Measurements from ENCODE around the gene PLK1. TPM values are rescaled to one million over a fixed set of nuclear protein-coding genes. Genes with fewer than 3 reads are reported as not detected.
A peak's percentile ranks its signal among the peaks of the same experiment; 100 is the strongest.

Gene PLK1
- total and polyA plus RNA-seq, 2 of the 13 experiments (the other 11 are each of a cell fraction or from before 2014, with no cell fraction given) = 71.5 to 76.3 TPM

DNA sequence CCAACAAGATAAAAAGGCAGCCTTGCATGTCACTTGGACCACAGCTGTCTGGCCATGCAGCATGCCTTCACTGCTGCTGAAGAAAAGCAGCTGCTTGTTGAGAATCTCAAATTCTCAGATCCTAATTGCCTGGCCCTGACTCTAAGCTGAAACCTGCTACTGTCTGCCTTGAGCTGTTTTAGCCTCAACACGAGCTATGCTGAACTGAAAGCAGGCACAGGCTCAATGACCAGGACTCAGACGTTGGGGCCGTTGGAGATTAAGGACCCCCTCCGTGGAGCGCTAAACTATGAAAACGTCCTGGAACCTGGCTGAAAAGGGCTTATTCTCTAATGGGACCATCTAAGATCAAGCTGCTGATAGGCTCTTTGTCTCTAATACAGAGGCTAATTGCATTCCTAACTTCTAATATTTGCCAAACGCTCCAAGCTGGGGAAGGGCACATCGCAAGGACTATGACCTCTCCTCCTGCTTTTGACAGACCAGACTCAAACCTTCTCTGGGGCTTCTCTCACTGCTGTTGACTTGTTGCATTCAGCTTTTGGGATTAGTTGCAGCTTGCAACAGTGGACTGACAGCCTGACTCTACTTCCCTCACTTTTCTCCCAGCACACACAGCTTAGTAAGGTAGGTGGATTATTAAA lies 4.6 kb upstream of the PLK1 start (continued):
- TF ChIP-seq, protein P1, sequence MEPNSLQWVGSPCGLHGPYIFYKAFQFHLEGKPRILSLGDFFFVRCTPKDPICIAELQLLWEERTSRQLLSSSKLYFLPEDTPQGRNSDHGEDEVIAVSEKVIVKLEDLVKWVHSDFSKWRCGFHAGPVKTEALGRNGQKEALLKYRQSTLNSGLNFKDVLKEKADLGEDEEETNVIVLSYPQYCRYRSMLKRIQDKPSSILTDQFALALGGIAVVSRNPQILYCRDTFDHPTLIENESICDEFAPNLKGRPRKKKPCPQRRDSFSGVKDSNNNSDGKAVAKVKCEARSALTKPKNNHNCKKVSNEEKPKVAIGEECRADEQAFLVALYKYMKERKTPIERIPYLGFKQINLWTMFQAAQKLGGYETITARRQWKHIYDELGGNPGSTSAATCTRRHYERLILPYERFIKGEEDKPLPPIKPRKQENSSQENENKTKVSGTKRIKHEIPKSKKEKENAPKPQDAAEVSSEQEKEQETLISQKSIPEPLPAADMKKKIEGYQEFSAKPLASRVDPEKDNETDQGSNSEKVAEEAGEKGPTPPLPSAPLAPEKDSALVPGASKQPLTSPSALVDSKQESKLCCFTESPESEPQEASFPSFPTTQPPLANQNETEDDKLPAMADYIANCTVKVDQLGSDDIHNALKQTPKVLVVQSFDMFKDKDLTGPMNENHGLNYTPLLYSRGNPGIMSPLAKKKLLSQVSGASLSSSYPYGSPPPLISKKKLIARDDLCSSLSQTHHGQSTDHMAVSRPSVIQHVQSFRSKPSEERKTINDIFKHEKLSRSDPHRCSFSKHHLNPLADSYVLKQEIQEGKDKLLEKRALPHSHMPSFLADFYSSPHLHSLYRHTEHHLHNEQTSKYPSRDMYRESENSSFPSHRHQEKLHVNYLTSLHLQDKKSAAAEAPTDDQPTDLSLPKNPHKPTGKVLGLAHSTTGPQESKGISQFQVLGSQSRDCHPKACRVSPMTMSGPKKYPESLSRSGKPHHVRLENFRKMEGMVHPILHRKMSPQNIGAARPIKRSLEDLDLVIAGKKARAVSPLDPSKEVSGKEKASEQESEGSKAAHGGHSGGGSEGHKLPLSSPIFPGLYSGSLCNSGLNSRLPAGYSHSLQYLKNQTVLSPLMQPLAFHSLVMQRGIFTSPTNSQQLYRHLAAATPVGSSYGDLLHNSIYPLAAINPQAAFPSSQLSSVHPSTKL (CRISPR knock-in tag; IDR thresholded peaks at IDR 0.05) = peak; percentile 27; the same call in 1 of the 2 replicates
- TF ChIP-seq HCFC1 (IDR thresholded peaks at IDR 0.05; ENCODE audit: low read depth, low read length) (no peak), SATB2 (CRISPR knock-in tag; IDR thresholded peaks at IDR 0.05) (no peak), GZF1 (CRISPR knock-in tag; IDR thresholded peaks at IDR 0.05) (no peak), ZNF343 (CRISPR knock-in tag; IDR thresholded peaks at IDR 0.05) (no peak), CREB1 (IDR thresholded peaks at IDR 0.05) (no peak), CREB1 (CRISPR knock-in tag; IDR thresholded peaks at IDR 0.05) (no peak), ZNF17 (CRISPR knock-in tag; IDR thresholded peaks at IDR 0.05) (no peak), ZNF3 (CRISPR knock-in tag; IDR thresholded peaks at IDR 0.05) (no peak), ZNF451 (CRISPR knock-in tag; IDR thresholded peaks at IDR 0.05) (0 out of 2 replicates have a peak, but pooled peaks have one; percentile 34), MIER3 (CRISPR knock-in tag; IDR thresholded peaks at IDR 0.05; ENCODE audit: borderline replicate concordance) (no peak), ZNF143 (CRISPR knock-in tag; IDR thresholded peaks at IDR 0.05) (no peak), TAF1 (CRISPR knock-in tag; IDR thresholded peaks at IDR 0.05) (no peak), SP5 (CRISPR knock-in tag; IDR thresholded peaks at IDR 0.05; ENCODE audit: borderline replicate concordance, low read depth) (0 out of 2 replicates have a peak, but pooled peaks have one; percentile 24), NRL (CRISPR knock-in tag; IDR thresholded peaks at IDR 0.05; ENCODE audit: borderline replicate concordance) (no peak), RFXANK (CRISPR knock-in tag; IDR thresholded peaks at IDR 0.05) (no peak), GLI4 (CRISPR knock-in tag; IDR thresholded peaks at IDR 0.05; ENCODE audit: borderline replicate concordance) (no peak), KLF6 (CRISPR knock-in tag; IDR thresholded peaks at IDR 0.05) (no peak), ZNF570 (CRISPR knock-in tag; IDR thresholded peaks at IDR 0.05; ENCODE audit: borderline replicate concordance) (no peak), NPAS2 (CRISPR knock-in tag; IDR thresholded peaks at IDR 0.05; ENCODE audit: borderline replicate concordance) (no peak)
- TF ChIP-seq, protein P2, sequence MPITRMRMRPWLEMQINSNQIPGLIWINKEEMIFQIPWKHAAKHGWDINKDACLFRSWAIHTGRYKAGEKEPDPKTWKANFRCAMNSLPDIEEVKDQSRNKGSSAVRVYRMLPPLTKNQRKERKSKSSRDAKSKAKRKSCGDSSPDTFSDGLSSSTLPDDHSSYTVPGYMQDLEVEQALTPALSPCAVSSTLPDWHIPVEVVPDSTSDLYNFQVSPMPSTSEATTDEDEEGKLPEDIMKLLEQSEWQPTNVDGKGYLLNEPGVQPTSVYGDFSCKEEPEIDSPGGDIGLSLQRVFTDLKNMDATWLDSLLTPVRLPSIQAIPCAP (CRISPR knock-in tag; IDR thresholded peaks at IDR 0.05; ENCODE audit: low read depth) = no peak
- TF ChIP-seq, protein P3, sequence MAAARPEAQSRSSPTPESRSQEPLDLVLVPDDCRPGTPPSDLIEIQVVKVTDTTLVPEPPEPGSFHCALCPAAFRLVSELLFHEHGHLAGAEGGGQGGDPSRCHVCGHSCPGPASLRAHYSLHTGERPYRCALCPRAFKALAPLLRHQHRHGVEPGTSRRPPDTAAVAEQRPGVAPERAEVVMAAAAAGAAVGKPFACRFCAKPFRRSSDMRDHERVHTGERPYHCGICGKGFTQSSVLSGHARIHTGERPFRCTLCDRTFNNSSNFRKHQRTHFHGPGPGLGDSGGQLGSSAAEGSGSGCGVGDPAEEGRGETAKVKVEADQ (CRISPR knock-in tag; IDR thresholded peaks at IDR 0.05; ENCODE audit: borderline replicate concordance) = no peak
- TF ChIP-seq, protein P4, sequence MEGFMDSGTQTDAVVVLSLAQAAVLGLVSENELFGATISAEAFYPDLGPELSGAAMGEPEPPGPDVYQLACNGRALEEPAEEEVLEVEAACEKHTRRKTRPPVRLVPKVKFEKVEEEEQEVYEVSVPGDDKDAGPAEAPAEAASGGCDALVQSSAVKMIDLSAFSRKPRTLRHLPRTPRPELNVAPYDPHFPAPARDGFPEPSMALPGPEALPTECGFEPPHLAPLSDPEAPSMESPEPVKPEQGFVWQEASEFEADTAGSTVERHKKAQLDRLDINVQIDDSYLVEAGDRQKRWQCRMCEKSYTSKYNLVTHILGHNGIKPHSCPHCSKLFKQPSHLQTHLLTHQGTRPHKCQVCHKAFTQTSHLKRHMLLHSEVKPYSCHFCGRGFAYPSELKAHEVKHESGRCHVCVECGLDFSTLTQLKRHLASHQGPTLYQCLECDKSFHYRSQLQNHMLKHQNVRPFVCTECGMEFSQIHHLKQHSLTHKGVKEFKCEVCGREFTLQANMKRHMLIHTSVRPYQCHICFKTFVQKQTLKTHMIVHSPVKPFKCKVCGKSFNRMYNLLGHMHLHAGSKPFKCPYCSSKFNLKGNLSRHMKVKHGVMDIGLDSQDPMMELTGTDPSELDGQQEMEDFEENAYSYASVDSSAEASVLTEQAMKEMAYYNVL (CRISPR knock-in tag; IDR thresholded peaks at IDR 0.05; ENCODE audit: borderline replicate concordance) = 0 out of 2 replicates have a peak, but pooled peaks have one; percentile 59
- TF ChIP-seq, protein P5, sequence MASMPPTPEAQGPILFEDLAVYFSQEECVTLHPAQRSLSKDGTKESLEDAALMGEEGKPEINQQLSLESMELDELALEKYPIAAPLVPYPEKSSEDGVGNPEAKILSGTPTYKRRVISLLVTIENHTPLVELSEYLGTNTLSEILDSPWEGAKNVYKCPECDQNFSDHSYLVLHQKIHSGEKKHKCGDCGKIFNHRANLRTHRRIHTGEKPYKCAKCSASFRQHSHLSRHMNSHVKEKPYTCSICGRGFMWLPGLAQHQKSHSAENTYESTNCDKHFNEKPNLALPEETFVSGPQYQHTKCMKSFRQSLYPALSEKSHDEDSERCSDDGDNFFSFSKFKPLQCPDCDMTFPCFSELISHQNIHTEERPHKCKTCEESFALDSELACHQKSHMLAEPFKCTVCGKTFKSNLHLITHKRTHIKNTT (CRISPR knock-in tag; IDR thresholded peaks at IDR 0.05) = no peak

Measured in HepG2 (cell line).